NCI-H524 treated with DMSO at 0.1 percent for 48 hours (cell line): ENCODE data around the gene RBBP5.

Experiments used
- DNase-seq: peaks from one replicate; lab custom pipeline; 2025; lab: John Stamatoyannopoulos, UW

Gene RBBP5

GRCh38 chr1:205129447-205130029 lies 7.8 kb upstream of the RBBP5 start:
- DNase-seq, result no peak

GRCh38 chr1:205128050-205128449 lies 6.3 kb upstream of the RBBP5 start:
- DNase-seq, result no peak

GRCh38 chr1:205127646-205128045 lies 5.9 kb upstream of the RBBP5 start:
- DNase-seq, result no peak

GRCh38 chr1:205124726-205125125 lies 2.9 kb upstream of the RBBP5 start:
- DNase-seq, result no peak

GRCh38 chr1:205122489-205122882 lies 708 bp upstream of the RBBP5 start:
- DNase-seq, result no peak

- DNase-seq, result no peak
Observed at GRCh38 chr1:205118752-205119151, 3.0 kb downstream of the RBBP5 start.

- no peak for DNase-seq
Observed at GRCh38 chr1:205111354-205111753, 10.4 kb downstream of the RBBP5 start.

GRCh38 chr1:205109711-205110110 lies 12.1 kb downstream of the RBBP5 start:
- DNase-seq, result no peak

- DNase-seq, result no peak
Observed at GRCh38 chr1:205109269-205109668, 12.5 kb downstream of the RBBP5 start.

GRCh38 chr1:205108464-205108863 lies 13.3 kb downstream of the RBBP5 start:
- no peak for DNase-seq

- DNase-seq, result no peak
Observed at GRCh38 chr1:205107327-205107726, 14.5 kb downstream of the RBBP5 start.

- no peak for DNase-seq
Observed at GRCh38 chr1:205102404-205102803, 19.4 kb downstream of the RBBP5 start.

- no peak for DNase-seq
Observed at GRCh38 chr1:205098242-205098641, 23.5 kb downstream of the RBBP5 start.

- DNase-seq, result no peak
Observed at GRCh38 chr1:205095422-205095821, 26.4 kb downstream of the RBBP5 start.

GRCh38 chr1:205091043-205091740 lies 30.6 kb downstream of the RBBP5 start:
- DNase-seq, result no peak

- DNase-seq, result no peak
Observed at GRCh38 chr1:205088341-205088740, 33.4 kb downstream of the RBBP5 start.

- DNase-seq, result no peak
Observed at GRCh38 chr1:205084360-205084759, 37.4 kb downstream of the RBBP5 start, which contains the start of gene TMEM81. TMEM81 (minus strand) TSS chr1:205084460; CDS start chr1:205084320, 140 bp downstream.

GRCh38 chr1:205082431-205082830 lies 39.3 kb downstream of the RBBP5 start:
- no peak for DNase-seq

GRCh38 chr1:205077934-205078311 lies 43.9 kb downstream of the RBBP5 start:
- no peak for DNase-seq

- no peak for DNase-seq
Observed at GRCh38 chr1:205077158-205077933, 44.4 kb downstream of the RBBP5 start.

- no peak for DNase-seq
Observed at GRCh38 chr1:205076245-205076761, 45.5 kb downstream of the RBBP5 start.

GRCh38 chr1:205075642-205076155 lies 46.1 kb downstream of the RBBP5 start:
- no peak for DNase-seq

GRCh38 chr1:205074513-205074912 lies 47.3 kb downstream of the RBBP5 start:
- no peak for DNase-seq
